Astrocyte (in vitro differentiated cells and primary cell): ENCODE results near the gene ACOT8.

Experiments used
- EZH2 ChIP-seq: IDR thresholded peaks from 2 replicates; pipeline ENCODE4 v1.6.1; 2012; ENCODE audit warnings: mild to moderate bottlenecking, low read length, inconsistent platforms; ENCODE audit not compliant: insufficient read depth
- TF ChIP-seq, protein P1 (sequence below): IDR thresholded peaks from 2 replicates; pipeline ENCODE4 v1.5.1; 2011; ENCODE audit warnings: low read depth, mild to moderate bottlenecking, inconsistent platforms, low read length, moderate library complexity; ENCODE audit not compliant: insufficient read depth

DNA sequence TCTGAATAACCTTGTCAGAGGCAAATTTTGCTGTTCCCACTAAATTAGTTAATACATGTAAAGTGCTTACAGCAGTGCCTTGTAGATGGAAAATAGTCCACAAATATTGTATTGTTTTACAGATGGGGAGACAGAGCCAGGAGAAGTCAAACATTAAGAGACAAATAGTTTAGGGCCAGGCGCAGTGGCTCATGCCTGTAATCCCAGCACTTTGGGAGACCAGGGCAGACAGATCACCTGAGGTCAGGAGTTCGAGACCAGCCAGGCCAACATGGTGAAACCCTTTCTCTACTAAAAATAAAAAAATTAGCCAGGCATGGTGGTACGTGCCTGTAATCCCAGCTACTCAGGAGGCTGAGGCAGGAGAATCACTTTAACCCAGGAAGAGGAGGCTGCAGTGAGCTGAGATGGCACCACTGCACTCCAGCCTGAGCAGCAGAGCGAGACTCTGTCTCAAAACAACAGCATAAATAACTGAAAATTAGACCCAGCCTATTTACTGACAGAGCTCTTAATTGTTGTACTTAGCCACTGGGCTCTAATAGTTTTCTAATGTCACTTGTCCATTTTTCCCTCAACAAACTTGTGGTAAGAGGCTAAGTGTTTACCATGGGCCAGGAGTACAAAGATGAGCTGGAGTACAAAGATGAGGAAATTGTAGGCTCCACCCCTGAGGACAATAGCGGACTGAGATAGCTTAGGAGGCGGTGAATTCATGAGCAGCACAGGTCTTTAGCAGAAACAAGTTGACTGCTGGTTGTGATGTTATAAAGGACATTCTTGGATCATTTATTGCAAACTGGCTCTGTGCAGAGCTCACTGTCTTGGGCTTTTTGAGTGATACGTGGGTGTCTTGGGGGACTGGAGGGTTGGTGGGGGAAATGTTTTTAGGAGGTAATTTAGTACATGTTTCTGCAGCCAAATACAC, 6.6 kb upstream of the ACOT8 start:
- TF ChIP-seq, protein P1, sequence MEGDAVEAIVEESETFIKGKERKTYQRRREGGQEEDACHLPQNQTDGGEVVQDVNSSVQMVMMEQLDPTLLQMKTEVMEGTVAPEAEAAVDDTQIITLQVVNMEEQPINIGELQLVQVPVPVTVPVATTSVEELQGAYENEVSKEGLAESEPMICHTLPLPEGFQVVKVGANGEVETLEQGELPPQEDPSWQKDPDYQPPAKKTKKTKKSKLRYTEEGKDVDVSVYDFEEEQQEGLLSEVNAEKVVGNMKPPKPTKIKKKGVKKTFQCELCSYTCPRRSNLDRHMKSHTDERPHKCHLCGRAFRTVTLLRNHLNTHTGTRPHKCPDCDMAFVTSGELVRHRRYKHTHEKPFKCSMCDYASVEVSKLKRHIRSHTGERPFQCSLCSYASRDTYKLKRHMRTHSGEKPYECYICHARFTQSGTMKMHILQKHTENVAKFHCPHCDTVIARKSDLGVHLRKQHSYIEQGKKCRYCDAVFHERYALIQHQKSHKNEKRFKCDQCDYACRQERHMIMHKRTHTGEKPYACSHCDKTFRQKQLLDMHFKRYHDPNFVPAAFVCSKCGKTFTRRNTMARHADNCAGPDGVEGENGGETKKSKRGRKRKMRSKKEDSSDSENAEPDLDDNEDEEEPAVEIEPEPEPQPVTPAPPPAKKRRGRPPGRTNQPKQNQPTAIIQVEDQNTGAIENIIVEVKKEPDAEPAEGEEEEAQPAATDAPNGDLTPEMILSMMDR, result no peak
- TF ChIP-seq EZH2, result no peak
